ENCODE measurements around the gene JARID2.

DNA sequence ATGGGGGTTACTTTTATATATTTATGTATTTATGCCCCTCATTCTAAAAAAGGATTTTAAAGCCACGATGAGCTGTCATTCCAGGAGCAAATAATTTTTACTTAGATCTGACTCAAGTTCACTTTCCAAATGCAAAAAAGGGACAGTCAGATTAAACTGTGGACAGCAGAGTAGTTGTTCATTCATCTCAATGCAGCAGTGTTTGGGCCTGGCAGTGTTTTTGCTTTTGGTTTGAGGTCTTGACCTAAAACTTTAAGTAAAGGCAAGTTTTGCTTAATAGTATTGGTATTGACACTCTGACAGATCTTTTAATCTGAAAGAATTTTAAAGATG lies 13.9 kb downstream of the JARID2 start:
- no peak for TF ChIP-seq EZH2 (IDR thresholded peaks at IDR 0.05; ENCODE audit: borderline replicate concordance, low read length)
- TF ChIP-seq, protein P1, sequence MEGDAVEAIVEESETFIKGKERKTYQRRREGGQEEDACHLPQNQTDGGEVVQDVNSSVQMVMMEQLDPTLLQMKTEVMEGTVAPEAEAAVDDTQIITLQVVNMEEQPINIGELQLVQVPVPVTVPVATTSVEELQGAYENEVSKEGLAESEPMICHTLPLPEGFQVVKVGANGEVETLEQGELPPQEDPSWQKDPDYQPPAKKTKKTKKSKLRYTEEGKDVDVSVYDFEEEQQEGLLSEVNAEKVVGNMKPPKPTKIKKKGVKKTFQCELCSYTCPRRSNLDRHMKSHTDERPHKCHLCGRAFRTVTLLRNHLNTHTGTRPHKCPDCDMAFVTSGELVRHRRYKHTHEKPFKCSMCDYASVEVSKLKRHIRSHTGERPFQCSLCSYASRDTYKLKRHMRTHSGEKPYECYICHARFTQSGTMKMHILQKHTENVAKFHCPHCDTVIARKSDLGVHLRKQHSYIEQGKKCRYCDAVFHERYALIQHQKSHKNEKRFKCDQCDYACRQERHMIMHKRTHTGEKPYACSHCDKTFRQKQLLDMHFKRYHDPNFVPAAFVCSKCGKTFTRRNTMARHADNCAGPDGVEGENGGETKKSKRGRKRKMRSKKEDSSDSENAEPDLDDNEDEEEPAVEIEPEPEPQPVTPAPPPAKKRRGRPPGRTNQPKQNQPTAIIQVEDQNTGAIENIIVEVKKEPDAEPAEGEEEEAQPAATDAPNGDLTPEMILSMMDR (IDR thresholded peaks at IDR 0.05; ENCODE audit: low read length) = no peak

Data from OCI-LY1 (cell line).